Activated naive CD8-positive, alpha-beta T cell treated with anti-CD3 and anti-CD28 coated beads, Interleukin-2, amount 50 U/mL, for 16 hours (primary cell): ENCODE measurements around the gene MARCHF6.
"Not testable (repeated sequence)": the region's sequence is repeated elsewhere in the genome, so short reads cannot be mapped to it uniquely, and the experiment has no call there.

ENCODE experiments used
- DNase-seq: peaks from one replicate; pipeline ENCODE4 v3.0.0-alpha.2; 2020; ENCODE audit warnings: low read depth, low spot score

The MARCHF6 gene

DNA sequence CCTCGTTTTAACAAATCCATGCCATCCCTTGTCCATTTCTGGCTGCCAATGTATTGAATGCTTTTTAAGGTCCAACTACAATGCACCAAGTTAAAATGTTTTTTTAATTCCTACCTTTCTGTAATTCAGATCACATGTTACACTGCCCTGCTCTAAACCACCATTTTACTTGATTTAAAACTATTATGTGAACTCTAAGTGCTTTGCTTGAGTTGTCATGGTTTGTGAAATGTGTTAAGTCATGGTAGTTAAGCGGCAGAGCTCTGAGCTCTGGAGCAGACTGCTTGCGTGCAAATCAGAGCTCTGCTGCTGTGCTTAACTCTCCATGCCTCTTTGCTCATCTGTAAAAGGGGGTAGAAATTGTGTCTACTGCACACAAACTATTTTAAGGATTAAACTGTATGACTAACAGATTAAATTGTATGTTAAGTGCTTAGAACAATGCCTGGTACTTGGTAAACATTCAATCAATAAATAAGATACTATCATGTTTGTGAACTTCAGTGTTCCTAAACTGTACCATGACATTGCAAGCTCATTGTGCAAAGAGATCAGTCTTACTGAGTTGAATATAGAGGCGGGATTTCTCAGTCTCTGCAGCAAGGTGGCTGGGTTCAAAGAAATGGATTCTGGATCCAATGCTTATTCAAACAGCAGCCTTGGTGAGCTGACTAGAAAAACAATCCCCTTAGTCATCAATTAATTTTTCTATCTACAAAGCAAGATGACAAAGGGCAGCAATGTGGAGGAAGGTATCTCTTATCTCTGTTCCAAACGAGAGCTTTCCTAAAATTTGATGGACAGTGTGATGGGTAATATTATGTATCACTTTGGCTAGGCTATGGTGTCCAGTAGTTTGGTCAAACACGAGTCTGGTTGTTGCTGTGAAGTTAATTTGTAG lies 29.7 kb upstream of the MARCHF6 start:
- no peak for DNase-seq

DNA sequence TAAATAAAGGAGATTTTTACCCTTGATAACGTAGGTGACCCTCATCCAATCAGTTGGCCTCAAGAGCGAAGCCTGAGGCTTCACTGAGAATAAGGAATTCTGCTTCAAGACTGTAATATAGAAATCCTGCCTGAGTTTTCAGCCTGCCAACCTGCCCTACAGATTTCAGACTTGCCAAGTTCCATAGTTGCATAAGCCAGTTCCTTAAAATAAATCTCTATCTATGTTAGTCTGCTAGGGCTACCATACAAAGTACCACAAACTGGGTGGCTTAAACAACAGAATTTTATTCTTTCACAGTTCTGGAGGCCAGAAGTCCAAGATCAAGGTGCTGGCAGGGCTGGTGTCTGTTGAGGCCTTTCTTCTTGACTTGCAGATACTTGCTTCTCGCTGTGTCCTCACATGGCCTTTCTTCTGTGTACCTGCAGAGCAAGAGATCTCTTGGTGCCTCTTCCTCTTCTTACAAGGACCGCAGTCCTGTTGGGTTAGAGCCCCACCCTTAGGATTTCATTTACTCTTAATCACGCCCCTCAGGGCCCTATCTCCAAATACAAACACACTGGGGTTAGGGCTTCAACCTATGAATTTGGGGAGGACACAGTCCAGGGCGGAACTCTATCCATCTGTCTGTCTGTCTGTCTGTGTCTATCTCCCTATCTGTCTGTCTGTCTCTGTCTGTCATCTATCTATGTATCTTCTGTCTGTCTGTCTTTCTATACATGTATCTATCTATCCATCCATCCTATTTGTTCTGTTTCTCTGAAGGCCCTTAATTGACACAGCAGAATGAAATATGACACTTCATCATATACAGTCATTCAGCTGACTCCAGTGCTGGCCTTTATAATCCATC lies 28.8 kb upstream of the MARCHF6 start:
- DNase-seq, result no peak

DNA sequence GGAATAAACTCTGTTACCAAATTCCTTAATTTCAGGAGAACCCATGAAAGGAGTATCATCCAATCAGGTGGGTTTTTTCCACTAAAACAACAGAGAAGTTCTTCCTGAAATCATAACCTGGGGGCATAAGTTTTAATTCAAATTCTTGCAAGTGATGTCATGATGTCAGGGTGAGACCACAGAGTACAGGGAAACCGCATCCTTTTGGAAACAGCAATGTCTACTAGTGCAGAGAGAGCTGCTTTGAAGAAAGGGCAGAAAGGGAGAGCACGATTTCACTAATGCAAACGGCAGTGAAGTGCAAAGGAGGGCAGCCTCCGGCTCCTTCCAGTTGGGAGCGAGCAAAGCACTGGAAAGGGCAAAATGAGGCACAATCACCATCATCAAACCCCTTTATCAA lies 25.2 kb upstream of the MARCHF6 start:
- DNase-seq, result no peak

DNA sequence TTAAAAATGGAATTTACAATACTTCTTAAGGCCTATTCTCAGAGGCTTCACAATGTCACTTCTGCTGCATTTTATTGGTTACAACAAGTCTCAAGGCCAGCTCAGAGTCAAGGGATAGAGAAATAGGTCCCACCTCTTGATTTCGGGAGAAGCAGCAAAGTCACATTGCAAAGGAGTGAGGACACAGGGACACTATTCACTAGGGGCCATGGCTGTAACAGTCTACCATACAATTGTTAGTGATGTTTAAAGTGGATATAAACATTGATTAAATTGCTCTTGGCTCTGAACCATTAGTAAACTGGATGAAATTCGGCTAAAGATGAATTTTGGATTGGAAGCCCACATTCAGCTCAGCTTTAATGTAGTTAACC lies 24.1 kb upstream of the MARCHF6 start:
- DNase-seq, result no peak

DNA sequence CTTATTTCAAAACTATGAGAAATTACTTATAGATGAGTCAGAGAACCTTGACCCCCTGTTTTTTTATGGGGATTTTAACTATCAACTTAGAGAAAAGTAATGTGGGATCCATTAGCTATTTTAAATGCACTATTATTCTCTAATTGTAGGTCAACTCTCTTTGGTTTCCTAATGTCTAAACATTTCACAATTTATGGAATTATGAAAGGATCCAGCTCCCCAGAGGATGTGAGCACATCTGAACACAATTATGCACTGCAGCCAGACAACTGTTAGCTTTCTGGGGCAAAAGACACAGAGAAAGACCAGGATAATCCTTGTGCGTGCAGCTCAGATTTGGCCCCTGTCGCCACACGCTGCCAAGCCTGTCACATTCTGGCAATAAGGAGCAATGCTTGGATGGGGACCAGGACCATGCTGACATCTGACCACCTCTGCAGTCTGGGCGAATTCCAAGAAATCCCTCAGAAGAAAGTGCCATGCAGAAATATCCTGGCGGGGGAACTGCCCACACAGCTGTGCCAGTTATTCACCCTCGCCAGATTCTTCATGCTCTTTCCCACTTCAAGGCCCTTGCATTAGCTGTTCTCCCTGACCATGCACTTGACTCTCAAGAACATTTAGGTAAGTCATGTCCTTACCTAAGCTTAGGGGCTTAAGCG lies 23.5 kb upstream of the MARCHF6 start:
- no peak for DNase-seq

DNA sequence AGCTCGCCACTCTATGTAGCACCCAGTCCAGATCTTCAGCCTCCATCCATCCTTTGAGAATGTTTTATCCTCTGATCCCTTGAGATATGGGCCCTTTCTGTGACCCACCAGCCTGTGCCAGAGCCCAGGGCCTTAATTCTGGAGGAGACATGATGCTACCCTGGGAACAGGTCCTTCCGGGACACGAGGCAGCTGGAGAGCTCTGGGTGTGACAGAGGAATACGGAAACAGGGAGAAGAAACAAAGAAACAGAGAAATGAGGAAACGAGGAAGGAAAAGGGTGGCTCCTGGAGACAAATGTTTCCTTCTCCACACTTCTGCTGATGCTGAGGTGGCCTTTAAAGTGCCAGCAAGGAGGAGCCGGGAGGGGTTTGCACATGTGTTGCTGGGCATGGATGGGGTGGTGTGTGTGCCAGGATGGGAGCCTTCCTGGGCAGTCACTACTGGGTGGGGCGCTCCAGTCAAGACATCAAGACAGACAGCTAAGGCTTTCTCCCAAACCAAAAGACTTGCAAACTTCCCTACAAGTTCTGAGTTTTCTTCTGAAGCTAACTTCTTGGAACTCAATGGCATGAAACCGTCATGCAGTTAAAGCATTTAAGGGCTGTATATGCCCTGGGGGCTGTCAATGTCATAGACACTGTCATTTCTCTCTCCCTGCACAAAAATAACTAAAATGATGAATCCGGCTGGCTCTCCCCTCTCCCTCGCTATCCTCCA lies 22.8 kb upstream of the MARCHF6 start:
- DNase-seq, result no peak

DNA sequence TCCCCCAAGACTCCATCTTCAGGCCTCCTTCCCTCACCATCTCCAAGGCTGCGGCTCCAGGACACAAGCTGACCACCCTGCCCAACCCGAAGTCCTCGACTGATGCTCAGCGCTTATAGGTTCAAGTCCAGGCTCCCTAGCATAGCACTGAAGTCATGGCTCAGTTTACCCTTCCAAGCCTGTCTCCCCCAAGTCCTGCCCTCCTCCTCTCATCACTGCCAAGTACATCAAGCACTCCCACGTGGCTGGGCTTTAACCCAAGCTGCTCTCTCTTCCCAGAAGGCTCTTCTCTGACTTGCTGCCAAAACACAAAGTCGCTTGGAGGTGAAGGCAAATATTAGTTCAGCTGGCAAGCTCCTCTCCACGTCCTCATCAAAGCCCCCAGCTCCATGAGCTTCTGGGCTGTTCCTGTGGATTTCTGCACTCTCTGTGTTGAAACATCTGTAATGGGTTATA lies 22.1 kb upstream of the MARCHF6 start:
- no peak for DNase-seq

DNA sequence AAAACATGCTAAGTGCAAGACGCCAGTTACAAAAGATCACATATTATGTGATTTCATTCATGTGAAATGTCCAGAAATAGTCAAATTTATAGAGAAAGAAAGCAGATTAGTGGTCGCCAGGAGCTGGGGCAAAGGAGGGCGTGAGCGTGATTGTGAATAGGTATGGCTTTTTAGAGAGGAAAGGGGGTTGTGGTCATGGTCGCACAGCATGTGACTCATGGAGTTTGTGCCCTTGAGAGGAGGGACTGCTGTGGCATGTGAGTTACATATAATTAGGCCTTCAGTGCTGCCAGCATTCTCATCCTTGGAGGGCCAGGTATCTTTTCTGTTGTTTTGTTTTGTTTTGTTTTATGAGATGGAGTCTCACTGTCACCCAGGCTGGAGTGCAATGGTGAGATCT lies 21.2 kb upstream of the MARCHF6 start:
- DNase-seq, result no peak

DNA sequence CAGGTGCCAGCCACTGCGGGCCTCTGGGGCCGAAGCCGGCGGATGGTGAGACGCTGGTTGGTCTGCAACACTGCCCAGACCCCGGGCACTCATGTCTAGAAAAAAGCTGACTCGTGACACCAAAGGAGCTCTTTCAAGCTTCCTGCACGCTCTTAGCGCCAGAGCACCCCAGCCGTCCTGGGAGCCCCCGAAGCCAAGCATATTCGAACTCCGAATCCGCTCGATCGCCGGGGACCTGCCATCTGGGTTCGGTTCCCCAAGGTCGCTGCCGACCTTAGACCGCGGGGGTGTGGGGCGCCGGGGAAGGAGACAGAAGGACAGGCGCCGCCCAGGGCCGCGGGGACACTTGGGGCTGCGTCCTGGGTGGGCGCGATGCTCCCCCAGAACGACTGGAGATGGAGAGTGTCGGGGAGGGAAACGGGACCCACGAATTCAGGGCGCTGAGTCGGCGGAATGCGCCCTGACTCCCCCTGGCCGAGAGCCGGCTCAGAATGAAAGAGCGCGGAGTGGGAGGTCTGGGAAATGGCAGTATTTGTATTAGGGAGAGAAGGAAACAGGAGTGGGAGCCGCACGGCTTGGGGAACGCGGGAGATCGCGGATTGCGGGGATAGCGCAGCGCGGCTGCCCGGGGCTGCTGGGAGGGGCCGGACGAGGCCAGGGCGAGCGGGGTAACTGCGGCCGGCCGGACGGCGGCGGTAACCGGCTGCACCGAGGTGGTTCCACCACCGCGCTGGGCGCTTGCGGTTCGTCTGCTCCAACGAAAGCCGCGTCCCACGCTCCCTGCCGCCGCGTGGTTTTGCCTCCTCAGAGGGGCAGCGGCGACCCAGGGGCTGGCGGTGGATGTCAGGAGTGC lies 20.1 kb upstream of the MARCHF6 start:
- no peak for DNase-seq

DNA sequence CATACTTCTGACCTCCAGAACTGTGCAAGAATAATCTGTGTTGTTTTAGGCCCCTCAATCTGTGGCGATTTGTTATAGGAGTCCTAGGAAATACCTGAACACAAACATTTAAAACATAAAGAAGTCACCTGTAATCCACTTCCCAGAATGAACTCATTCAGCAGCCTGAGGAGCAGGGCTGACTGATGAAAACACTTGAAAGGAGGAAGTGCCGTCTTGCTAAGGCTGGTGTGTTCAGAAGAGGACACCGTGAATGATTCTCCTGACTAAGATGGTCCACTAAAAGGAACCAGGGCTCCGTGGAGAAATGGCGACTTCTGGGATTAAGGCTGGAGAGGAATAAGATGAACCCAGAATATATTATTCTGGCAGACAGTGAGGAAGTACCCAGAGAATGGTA lies 18.7 kb upstream of the MARCHF6 start:
- DNase-seq, result no peak

DNA sequence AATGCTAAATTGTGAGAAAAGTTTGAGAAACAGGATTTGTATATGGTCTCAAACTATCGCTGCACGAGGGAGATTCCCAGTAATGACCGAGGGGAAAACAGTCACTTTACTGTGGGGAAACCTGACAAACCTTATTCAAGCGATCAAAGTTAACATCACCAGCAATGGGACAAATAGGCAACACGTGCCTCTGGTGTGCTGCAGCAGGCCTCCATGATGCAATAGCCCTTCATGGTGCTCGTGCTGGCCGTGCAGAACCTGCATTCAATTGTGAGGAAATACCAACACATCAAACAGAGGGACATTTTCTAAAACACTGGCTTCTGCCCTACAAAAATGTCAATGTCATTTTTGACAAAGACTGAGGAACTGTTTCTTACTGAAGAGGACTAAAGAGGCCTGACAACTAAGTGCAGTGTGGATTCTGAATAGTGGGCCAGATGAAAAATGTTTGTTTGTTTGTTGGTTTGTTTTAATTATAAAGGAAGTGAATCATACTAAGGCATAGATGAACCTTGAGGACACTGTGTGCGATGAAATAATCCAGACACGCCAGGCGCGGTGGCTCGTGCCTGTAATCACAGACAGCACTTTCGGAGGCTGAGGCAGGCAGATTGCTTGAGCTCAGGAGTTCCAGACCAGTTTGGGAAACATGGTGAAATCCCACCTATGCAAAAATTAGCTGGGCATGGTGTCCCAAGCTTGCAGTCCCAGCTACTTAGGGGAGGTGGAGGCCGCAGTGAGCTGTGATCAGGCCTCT lies 17.6 kb upstream of the MARCHF6 start:
- no peak for DNase-seq

DNA sequence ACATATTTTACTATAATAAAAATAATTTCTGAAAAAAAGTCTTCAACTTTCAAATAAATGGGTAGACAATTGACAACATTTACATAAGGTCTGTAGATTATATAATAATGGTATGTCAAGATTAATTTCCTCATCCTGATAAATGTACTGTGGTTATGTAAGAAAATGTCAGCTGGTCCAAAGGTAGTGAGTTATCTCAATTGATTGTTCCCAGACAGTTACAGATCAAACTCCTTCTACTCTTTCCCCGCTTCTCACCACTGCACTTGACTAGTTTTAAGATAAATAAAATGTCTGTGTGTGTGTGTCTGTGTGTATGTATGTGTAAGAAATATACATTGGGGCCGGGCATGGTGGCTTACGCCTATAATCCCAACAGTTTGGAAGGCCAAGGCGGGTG lies 16.4 kb upstream of the MARCHF6 start:
- no peak for DNase-seq

DNA sequence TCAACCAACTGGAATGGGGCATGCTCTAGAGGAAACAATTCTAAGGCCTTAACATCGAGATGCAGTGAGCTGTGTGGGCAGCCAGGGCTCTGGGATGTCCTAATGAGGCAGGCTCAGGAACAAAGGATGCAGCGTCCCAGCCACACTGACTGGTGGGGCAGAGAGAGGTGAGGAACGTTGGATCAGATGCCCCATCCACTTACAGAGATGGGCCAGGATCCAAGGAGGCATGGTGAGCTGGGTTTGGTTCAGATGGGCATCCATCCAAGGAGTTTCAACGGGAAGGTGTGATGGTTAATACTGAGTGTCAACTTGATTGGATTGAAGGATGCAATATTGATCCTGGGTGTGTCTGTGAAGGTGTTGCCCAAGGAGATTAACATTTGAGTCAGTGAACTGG lies 15.5 kb upstream of the MARCHF6 start:
- no peak for DNase-seq

DNA sequence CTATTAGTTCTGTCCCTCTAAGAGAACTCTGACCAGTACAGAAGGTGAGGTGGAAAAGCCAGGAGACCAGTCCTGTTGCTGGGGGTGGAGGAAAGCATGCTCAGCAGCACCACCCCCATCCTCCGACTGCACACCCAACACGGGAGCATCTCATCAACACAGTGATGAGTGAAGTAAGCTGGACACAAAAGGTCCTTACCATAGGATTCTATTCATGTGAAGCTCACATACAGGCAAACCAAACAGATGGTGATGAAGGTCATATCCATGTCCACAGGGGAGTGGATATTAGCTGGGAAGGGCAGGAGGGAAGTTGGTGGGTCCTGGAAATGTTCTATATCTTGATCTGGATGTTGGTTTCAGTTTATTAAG lies 14.8 kb upstream of the MARCHF6 start:
- DNase-seq, result no peak

DNA sequence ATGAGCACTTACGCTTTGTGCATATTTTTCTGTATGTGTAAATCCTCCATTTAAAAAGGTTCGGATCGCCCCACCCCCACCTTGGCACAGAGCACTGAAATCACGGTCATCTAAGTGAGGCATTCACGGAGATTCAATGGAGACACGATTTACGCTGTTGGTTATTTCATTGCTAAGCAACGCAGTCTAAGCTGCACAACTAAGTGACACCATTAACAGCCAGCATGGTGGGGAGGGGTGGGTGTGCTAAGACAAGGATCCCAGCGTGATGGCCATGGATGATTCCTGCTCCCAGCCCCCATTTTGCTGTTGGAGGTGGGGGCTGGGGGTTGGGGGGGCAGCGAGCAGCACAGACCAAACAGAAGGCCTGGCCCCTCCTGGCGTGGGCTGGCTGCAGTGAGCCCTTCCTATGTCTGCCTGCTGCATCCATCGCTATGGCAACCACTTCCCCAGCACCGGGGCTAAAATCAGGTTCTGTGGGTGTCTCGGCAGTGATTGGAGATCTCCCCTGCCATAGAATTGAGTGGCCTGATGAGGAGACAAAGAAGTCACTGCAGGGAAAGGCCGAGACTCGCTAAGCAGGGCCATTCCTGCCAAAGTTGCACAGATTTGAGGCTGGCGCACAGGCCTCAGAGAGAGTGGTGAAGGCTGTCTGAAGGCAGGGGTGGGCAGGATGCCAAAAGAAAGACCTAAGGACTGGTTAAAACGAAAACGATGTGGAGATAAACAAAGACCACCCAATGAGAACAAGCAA lies 14.3 kb upstream of the MARCHF6 start:
- no peak for DNase-seq

DNA sequence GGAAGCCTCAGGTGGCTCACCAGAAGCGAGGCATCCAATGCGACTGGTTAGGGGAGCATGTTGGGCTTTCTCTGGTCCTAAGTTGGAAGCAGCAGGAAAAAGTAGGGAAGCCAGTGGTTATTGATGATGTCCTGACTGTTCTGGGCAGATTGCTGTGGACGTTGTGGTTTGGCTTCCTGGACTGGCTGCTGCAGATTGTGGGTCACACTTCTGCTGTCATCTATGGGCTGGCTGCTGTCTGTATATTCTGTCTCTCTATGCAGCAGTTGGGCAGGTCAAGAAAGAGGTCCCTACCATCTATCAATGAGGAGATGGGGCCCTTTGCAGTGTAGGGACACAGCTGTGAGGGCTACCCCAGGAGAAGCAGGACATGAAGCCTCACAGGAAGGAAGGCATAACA lies 13.5 kb upstream of the MARCHF6 start:
- DNase-seq, result no peak

DNA sequence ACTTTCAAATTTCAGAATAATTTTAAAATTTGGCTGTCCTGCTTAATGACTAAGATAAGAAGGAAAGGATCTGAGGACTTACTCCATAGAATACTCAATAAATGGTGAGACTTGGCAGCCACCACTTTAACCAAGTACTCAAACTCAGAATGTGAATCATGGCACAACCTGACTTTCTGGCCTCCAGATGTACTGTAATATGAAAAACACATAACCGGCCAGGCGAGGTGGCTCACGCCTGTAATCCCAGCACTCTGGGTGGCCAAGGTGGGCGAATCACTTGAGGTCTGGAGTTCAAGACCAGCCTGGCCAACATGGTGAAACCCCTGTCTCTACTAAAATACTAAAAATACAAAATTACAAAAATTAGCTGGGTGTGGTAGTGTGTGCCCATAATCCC lies 10.0 kb upstream of the MARCHF6 start:
- no peak for DNase-seq

DNA sequence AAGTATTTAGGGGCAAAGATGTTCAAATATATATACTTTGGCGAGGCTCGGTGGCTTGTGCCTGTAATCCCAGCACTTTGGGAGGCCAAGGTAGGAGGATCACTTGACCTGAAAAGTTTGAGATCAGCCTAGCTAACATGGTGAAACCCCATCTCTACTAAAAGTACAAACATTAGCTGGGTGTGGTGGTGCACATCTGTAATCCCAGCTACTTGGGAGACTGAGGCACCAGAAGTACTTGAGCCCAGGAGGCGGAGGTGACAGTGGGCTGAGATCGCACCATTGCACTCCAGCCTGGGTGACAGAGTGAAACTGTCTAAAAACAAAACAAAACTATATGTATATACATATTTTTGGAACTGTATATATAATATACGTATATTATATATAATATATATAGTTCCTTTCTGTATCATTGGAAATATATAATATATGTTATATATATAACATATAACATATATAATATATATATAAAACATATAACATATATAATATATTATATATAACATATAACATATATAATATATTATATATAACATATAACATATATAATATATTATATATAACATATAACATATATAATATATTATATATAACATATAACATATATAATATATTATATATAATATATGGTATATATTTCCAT lies 8.9 kb upstream of the MARCHF6 start:
- DNase-seq, result not testable (repeated sequence)

DNA sequence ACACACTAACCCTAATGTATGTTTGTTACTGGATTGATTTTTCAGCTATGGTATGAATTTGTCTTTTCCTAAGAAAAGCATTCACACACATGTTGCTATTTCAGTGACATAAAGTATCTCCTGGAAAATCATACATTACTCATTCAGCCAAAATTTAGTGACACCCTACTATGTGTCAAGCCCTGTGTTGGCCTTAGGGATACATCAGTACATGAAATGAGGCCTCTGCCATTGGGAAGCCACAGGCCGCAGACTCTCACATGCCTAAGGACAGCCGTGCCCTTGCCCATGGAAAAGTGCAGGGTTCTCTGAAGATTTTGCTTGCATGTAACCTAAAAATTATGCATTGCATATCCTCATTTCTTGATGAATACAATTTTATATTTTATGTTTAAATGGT lies 5.2 kb upstream of the MARCHF6 start:
- no peak for DNase-seq
